Lower leg skin (tissue), 3 donors: Measurements from ENCODE around the gene ZNF586.
"Not testable (repeated sequence)": the region's sequence is repeated elsewhere in the genome, so short reads cannot be mapped to it uniquely, and the experiment has no call there.

Source experiments
- CTCF ChIP-seq, 3 donors: fragments of 450-650 bp; IDR thresholded peaks; one replicate each; pipeline ENCODE4 v1.5.1; 2016; ENCODE audit warnings: antibody characterized with exemption in 3 of 3, mild to moderate bottlenecking in 3 of 3, moderate library complexity in 2 of 3
- POLR2A ChIP-seq, 2 donors: fragments of 450-650 bp; IDR thresholded peaks; one replicate each; pipeline ENCODE4 v1.6.1; 2016 to 2017; ENCODE audit warnings: antibody characterized with exemption in 2 of 2, mild to moderate bottlenecking in 1 of 2, moderate library complexity in 1 of 2

DNA sequence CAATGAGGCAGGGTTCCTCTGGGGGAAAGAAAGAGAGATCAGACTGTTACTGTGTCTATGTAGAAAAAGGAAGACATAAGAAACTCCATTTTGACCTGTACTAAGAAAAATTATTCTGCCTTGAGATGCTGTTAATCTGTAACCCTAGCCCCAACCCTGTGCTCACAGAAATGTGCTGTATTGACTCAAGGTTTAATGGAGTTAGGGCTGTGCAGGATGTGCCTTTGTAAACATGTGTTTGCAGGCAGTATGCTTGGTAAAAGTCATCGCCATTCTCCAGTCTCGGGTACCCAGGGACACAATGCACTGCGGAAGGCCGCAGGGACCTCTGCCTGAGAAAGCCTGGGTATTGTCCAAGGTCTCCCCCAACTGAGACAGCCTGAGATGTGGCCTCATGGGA is 54.1 kb downstream of the ZNF586 start:
- not testable (repeated sequence) for TF ChIP-seq CTCF, POLR2A (IDR thresholded peaks at IDR 0.05)
